ENCODE data around the gene SPIRE1. TPM values are rescaled to one million over a fixed set of nuclear protein-coding genes. Genes with fewer than 3 reads are reported as not detected.
"Not testable (repeated sequence)": the region's sequence is repeated elsewhere in the genome, so short reads cannot be mapped to it uniquely, and the experiment has no call there.

The SPIRE1 gene
- total RNA-seq, 1 donor from 2014 or later = 87.1 TPM

DNA sequence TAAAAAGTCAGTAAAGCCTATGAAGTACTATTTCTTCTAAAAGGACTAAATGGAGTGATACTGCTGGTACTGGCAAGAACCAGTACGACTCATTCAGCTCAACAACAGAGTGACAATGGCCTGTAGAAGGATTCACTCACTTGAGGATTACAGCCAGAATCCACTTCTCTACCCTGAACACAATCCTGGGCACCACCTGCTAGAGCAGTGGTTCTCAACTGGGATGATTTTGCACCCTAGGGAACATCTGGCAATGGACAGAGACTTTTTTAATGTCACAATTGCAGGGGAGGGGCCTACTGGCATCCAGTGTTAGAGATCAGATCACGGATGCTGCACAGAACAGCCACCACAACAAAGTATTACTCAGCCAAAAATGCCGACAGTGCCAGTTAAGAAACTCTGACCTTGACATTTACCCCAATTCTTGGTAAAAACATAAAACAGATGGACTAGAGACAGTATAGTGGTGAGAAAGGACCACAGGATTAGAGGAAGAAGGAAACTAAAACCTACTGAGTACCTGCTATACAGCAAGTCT, 5.0 kb downstream of the SPIRE1 start:
- no peak for DNase-seq (ENCODE audit: low spot score)
- intact Hi-C loops (cut with DNase I) = no loop called here

GRCh38 chr18:12651651-12652050, 6.3 kb downstream of the SPIRE1 start:
- intact Hi-C loops (cut with DNase I) = no loop called here
- no peak for DNase-seq (ENCODE audit: low spot score)

DNA sequence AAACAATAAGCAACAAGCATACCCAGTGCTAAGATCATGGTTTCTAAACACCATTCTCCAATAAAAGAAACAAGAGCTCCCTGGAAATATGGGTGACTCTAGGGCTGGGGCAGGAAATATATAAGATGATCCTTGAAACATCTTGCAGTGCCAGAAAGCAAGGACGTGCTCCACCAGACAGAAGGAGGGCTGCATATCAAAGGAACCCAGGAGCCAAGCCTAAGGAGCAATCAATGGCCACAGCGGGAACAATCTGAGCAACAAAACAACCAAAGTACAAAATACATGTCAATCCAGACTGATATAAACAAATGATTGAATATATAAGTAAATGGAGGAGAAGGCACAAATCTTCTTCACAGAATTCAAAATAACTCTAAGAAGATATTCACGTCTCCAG, 10.1 kb downstream of the SPIRE1 start:
- intact Hi-C loops (cut with DNase I) = no loop called here

DNA sequence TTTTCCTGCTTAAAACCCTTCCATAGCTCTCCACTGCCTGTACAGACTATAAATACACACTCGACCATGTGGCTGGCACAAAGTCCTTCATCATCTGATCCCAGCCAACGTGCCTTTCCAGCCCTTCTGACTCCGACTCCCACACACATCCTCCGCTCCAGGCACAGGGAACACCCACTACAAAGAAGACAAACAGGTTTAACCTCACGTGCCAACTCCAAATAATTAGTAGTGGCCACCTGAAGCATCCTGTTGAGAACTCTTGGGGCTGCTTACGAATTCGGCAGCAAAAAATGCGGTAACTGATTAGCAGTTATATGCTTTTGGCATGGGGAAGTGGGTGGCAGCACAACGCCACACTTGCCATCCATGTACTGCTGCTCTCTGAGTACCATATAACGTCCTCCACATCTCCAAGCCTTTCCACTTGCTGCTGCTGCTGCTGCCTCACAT, 12.1 kb downstream of the SPIRE1 start:
- intact Hi-C loops (cut with DNase I) = no loop called here
- DNase-seq (ENCODE audit: low spot score) = peak; percentile 86

More for the DNA sequence above, 10.1 kb downstream of the SPIRE1 start:
- DNase-seq (ENCODE audit: low spot score) = no peak

GRCh38 chr18:12645254-12645653, 12.7 kb downstream of the SPIRE1 start:
- no peak for DNase-seq (ENCODE audit: low spot score)
- intact Hi-C loops (cut with DNase I) = no loop called here

- DNase-seq (ENCODE audit: low spot score); intact Hi-C loops (cut with DNase I): not testable (repeated sequence)
These were observed 14.2 kb downstream of the SPIRE1 start for GRCh38 chr18:12643756-12644155.

DNA sequence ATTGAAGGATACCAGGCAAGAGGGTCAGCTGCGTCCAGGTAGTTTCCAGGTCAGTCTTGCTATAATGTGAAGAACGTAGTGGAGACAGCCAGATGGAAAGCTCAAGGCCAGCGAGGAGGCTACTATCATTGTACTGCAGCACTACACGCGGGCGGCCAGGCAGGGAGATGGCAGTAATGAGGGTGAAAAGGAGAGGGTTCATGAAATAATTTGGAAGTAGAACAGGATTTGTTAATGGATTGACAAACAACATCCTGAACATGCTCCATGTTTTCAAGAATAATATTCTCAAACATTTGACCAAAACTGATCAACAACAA, 17.1 kb downstream of the SPIRE1 start:
- no peak for DNase-seq (ENCODE audit: low spot score)
- intact Hi-C loops (cut with DNase I) = no loop called here

- DNase-seq (ENCODE audit: low spot score) = peak; percentile 79
These were observed 17.7 kb downstream of the SPIRE1 start for GRCh38 chr18:12639990-12640880.

DNA sequence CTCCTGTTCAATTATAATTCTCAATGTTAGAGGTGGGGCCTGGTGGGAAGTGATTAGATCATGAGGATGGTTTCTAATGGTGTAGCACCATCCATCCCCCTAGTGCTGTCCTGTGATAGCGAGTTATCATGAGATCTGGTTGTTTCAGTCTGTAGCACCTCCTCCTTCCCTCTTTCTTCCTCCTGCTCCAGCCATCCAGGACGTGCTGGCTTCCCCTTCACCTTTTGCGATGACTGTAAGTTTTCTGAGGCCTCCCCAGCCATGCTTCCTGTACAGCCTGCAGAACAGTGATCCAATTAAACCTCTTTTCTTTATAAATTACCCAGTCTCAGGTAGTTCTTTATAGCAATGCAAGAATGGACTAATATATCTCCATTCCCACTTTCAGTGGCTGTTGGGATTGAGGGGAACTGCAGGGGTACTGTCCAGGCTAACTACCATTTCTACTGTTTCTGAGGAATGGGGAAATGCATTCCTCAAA, 19.2 kb downstream of the SPIRE1 start:
- intact Hi-C loops (cut with DNase I) = no loop called here
- DNase-seq (ENCODE audit: low spot score) = no peak

More at GRCh38 chr18:12639990-12640880, 17.7 kb downstream of the SPIRE1 start:
- intact Hi-C loops (cut with DNase I) = no loop called here

GRCh38 chr18:12637901-12638643, 19.8 kb downstream of the SPIRE1 start:
- intact Hi-C loops (cut with DNase I) = no loop called here
- no peak for DNase-seq (ENCODE audit: low spot score)

DNA sequence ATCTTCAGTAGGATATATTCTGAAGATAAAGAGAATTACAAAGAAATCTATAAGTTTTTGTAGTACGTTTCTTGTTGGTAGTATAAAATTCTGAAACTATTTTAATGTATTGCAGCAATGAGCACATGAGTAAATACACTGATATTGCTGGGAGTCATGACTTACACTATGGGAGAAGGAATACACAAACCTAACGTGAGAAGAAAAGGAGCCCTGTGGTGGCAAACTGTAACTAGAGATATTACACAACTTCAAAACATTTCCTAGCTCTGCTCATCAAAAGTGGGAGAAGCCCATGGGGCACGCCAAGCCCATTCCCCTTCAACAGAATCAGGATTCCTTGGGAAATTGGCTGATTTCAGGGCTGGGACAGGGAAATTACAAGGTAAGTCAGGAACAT, 20.5 kb downstream of the SPIRE1 start:
- DNase-seq (ENCODE audit: low spot score) = no peak
- intact Hi-C loops (cut with DNase I) = no loop called here

DNA sequence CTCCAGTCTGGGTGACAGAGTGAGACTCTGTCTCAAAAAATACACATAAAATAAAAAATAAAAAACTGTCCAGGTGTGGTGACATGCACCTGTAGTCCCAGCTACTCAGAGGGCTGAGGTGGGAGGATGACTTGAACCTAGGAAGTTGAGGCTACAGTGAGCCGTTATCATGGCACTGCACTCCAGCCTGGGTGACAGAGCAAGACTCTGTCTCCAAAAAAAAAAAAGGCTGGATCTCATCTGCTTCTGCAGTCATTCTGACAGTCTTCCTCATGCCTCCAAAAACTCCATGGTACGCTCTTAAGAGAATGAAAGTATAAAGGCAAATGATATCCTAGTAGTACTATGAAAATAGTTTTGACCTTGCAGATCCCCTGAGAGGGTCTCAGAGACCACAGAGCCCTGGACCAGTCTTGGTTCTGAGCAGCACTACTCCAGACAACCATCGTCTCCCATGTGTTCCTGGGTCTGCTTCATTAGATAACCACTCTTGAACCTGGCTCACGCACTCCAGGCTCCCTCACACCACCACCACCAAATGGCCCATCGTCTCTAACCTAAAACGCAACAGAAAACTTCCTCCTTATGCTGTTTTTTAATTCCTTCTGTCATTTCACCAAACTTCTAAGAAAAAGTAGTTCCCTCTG, 26.0 kb downstream of the SPIRE1 start:
- no peak for DNase-seq (ENCODE audit: low spot score)
- intact Hi-C loops (cut with DNase I) = no loop called here

DNA sequence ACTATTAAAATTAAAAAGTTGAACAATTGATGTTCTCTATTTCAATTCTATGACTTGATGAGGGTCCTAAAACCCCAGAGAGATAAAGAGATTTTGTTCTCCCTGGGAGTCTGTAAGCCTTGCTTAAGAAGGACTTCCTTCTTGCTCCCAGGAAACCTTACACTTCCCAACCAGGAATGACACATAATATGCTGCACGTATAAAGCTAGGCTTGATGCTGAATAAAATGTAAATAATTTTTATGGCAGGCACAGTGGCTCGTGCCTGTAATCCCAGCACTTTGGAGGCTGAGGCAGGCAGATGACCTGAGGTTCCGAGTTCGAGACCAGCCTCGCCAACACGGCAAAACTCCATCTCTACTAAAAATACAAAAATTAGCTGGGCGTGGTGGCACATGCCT, 27.8 kb downstream of the SPIRE1 start:
- intact Hi-C loops (cut with DNase I) = no loop called here
- DNase-seq (ENCODE audit: low spot score) = no peak

GRCh38 chr18:12628706-12629702, 28.9 kb downstream of the SPIRE1 start:
- DNase-seq (ENCODE audit: low spot score) = no peak
- intact Hi-C loops (cut with DNase I) = no loop called here

GRCh38 chr18:12627199-12627598, 30.7 kb downstream of the SPIRE1 start:
- DNase-seq (ENCODE audit: low spot score); intact Hi-C loops (cut with DNase I): not testable (repeated sequence)

DNA sequence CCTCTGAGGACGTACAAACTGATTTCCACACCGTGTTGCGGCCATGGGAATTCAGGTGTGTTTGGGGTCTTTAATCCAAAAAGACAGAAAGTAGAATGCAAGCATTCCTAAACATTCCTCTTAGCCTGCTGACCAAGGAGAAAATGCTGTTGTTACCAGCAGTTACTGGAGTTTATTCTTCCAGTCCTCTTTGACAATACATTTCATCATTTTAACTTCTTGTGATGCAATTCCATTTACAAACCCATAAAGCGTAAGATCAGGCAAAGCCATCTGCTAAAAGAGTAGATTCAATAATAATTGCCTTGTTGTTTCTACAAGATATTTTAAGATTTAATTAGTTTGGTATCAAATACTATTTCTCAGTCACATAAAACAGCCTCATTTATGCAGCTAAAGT, 32.7 kb downstream of the SPIRE1 start:
- DNase-seq (ENCODE audit: low spot score) = no peak
- intact Hi-C loops (cut with DNase I) = no loop called here

- intact Hi-C loops (cut with DNase I) = no loop called here
- no peak for DNase-seq (ENCODE audit: low spot score)
These were observed 36.1 kb downstream of the SPIRE1 start for GRCh38 chr18:12621742-12622306.

- no peak for DNase-seq (ENCODE audit: low spot score)
- intact Hi-C loops (cut with DNase I) = no loop called here
These were observed 42.2 kb downstream of the SPIRE1 start for GRCh38 chr18:12615748-12616147.

All from cardiac septum (tissue), 1 donor.